HepG2 (cell line): ENCODE data around the gene SPAM1. TPM values are rescaled to one million over a fixed set of nuclear protein-coding genes. Genes with fewer than 3 reads are reported as not detected.
"Not testable (repeated sequence)": the region's sequence is repeated elsewhere in the genome, so short reads cannot be mapped to it uniquely, and the experiment has no call there.

Source experiments
- ATAC-seq: fragments of 200-7000 bp; cut with Tn5 transposase; 3 replicates; pipeline ENCODE4 v1.9.1; 2020; ENCODE audit warnings: mild to moderate bottlenecking, moderate library complexity
- BruUV-seq: library from RNA; stranded (reverse); fragments of 400-500 nt; replicated peaks from 2 replicates; lab custom pipeline; 2021; lab: Mats Ljungman, UMichigan
- CTCF ChIA-PET: fragments of 300-600 bp; formaldehyde crosslinking; extraction: SDS; loops from one replicate; lab custom pipeline; 2021; ENCODE audit warnings: low total read pairs, inconsistent platforms, low intra/inter-chr PET ratio; lab: Yijun Ruan, JAX
- POLR2A ChIA-PET: fragments of 350-600 bp; sonication (Branson Sonifier 250); formaldehyde crosslinking; loops from one replicate; lab custom pipeline; 2020; ENCODE audit warnings: antibody characterized with exemption, inconsistent platforms; lab: Yijun Ruan, JAX
- DNase-seq: peaks from one replicate; pipeline ENCODE4 v3.0.0-alpha.2; 2015; ENCODE audit warnings: low spot score
- FAIRE-seq: peaks from 3 replicates; lab custom pipeline; 2011; peaks lifted over from hg19 to GRCh38; lab: Jason Lieb, UNC
- H2AFZ ChIP-seq: one replicate; pipeline ENCODE4 v1.6.1; 2011; ENCODE audit warnings: low read length, inconsistent platforms
- H3K27ac ChIP-seq: fragments of 300-600 bp; 3 replicates; pipeline ENCODE4 v1.8.0; 2011; ENCODE audit warnings: mixed run types, mild to moderate bottlenecking, mixed read lengths, low read length, inconsistent platforms; ENCODE audit not compliant: insufficient read depth; ENCODE audit errors: extremely low read length
- H3K27me3 ChIP-seq, 2 experiments: fragments of 200-600 bp in 1 of 2; 2 replicates in 1 of 2; 3 replicates in 1 of 2; pipeline versions ENCODE4 v1.6.0 to v1.8.0; 2011; ENCODE audit warnings: low read length in 2 of 2, mild to moderate bottlenecking in 2 of 2, moderate library complexity in 2 of 2, inconsistent platforms in 1 of 2; ENCODE audit not compliant: insufficient read depth in 2 of 2, control insufficient read depth in 1 of 2
- H3K36me3 ChIP-seq, 2 experiments: fragments of 200-600 bp in 1 of 2; replicated peaks in 1 of 2; 2 replicates in 1 of 2; 3 replicates in 1 of 2; pipeline versions ENCODE4 v1.5.1 to v1.8.0; 2011; ENCODE audit warnings: low read length in 2 of 2, inconsistent platforms in 1 of 2; ENCODE audit not compliant: insufficient read depth in 2 of 2, control insufficient read depth in 1 of 2
- H3K4me1 ChIP-seq: 2 replicates; pipeline ENCODE4 v1.5.1; 2012; ENCODE audit warnings: low read length, inconsistent platforms; ENCODE audit not compliant: insufficient read depth
- H3K4me2 ChIP-seq: 2 replicates; pipeline ENCODE4 v1.6.0; 2011; ENCODE audit warnings: low read depth, low read length, inconsistent platforms
- H3K4me3 ChIP-seq, 3 experiments: fragments of 200-600 bp in 1 of 3; sonication (generic), shearing (Covaris generic) in 1 of 3; replicated peaks in 1 of 3; 2 replicates each; pipeline ENCODE4 v1.5.1; 2011 to 2016; ENCODE audit warnings: low read length in 3 of 3, inconsistent platforms in 2 of 3, low read depth in 2 of 3, mild to moderate bottlenecking in 2 of 3, control low read depth in 1 of 3, mixed read lengths in 1 of 3; ENCODE audit not compliant: insufficient read depth in 1 of 3
- H3K79me2 ChIP-seq: one replicate; pipeline ENCODE4 v1.6.1; 2011; ENCODE audit warnings: low read length, inconsistent platforms; ENCODE audit not compliant: insufficient read depth
- H3K9ac ChIP-seq: 2 replicates; pipeline ENCODE4 v1.6.0; 2011; ENCODE audit warnings: mild to moderate bottlenecking, low read depth, low read length, inconsistent platforms; ENCODE audit not compliant: insufficient read depth
- H3K9me3 ChIP-seq: 2 replicates; pipeline ENCODE4 v1.5.1; 2012; ENCODE audit warnings: mild to moderate bottlenecking, low read length
- H4K20me1 ChIP-seq: 2 replicates; pipeline ENCODE4 v1.6.0; 2011; ENCODE audit warnings: inconsistent platforms, mild to moderate bottlenecking, low read length, moderate library complexity; ENCODE audit not compliant: insufficient read depth
- FOXA1 ChIP-seq, 2 experiments: fragments of 450-650 bp in 1 of 2; sonication (generic) in 1 of 2; formaldehyde crosslinking in 1 of 2; IDR thresholded peaks; 2 replicates each; pipeline versions ENCODE4 v1.4.0 to v1.6.1; 2016 to 2020; ENCODE audit warnings: missing genetic modification reagents in 1 of 2
- HHEX ChIP-seq: IDR thresholded peaks from 2 replicates; pipeline ENCODE4 v1.6.1; 2016; ENCODE audit warnings: control low read depth
- RARG ChIP-seq: sonication (generic); formaldehyde crosslinking; IDR thresholded peaks from 2 replicates; pipeline ENCODE4 v1.4.0; 2020; ENCODE audit warnings: low read depth, mild to moderate bottlenecking, missing genetic modification reagents
- SIN3B ChIP-seq: fragments of 150-350 bp; IDR thresholded peaks from 2 replicates; pipeline ENCODE4 v1.6.1; 2014; ENCODE audit warnings: low read length
- ZC3H13 ChIP-seq: sonication (generic); formaldehyde crosslinking; IDR thresholded peaks from 2 replicates; pipeline ENCODE4 v1.8.1; 2023; ENCODE audit warnings: mild to moderate bottlenecking, missing genetic modification reagents, moderate library complexity
- ZNF281 ChIP-seq: sonication (generic); formaldehyde crosslinking; IDR thresholded peaks from 2 replicates; pipeline ENCODE4 v1.4.0; 2020; ENCODE audit warnings: missing genetic modification reagents, borderline replicate concordance
- ZNF576 ChIP-seq: sonication (generic); formaldehyde crosslinking; IDR thresholded peaks from 2 replicates; pipeline ENCODE4 v1.4.0; 2020; ENCODE audit warnings: mild to moderate bottlenecking, missing genetic modification reagents
- WGBS: methylation state at CpG from one replicate; pipeline ENCODE4 v1.1.6; 2017; ENCODE audit warnings: low lambda C conversion rate; 5-methylcytosine and 5-hydroxymethylcytosine counted together
- in situ Hi-C: cut with HindIII; loops from 2 replicates; pipeline ENCODE4 v1.10.0; 2017; ENCODE audit warnings: low pct_unique_long_range_greater_than_20kb; ENCODE audit not compliant: extremely low pct_ligation_motif_present
- intact Hi-C: fragments of 100-400 bp; cut with micrococcal nuclease; formaldehyde crosslinking; loops from one replicate; pipeline ENCODE4 v1.10.0; 2022; ENCODE audit not compliant: unreplicated experiment
- polyA plus RNA-seq, 8 experiments: library from polyadenylated mRNA; depleted of rRNA in 3 of 8; stranded (reverse) in 7 of 8; unstranded in 1 of 8; fragments of >200 nt; fragmentation: Illumina TruSeq in 4 of 8; extraction: Trizol in 4 of 8; gene quantifications; 2 replicates each; pipeline versions ENCODE4 v1.2.1 to v1.2.3, GENCODE V29; 2011 to 2016; ENCODE audit warnings: low read depth in 4 of 8, missing spikeins in 1 of 8, mixed read lengths in 1 of 8; ENCODE audit not compliant: insufficient read depth in 1 of 8
- total RNA-seq, 5 experiments: library from RNA; depleted of rRNA; stranded (reverse); fragments of >200 nt; fragmentation: Illumina TruSeq; extraction: Trizol; gene quantifications; 2 replicates each; pipeline ENCODE4 v1.2.3, GENCODE V29; 2016; ENCODE audit warnings: low read depth in 1 of 5
- TF ChIP-seq, protein P1 (sequence below): sonication (generic); formaldehyde crosslinking; IDR thresholded peaks from 2 replicates; pipeline ENCODE4 v1.8.1; 2023; ENCODE audit warnings: missing genetic modification reagents, mild to moderate bottlenecking, borderline replicate concordance

The SPAM1 gene
- total and polyA plus RNA-seq, 2 of the 13 experiments (the other 11 are each of a cell fraction or from before 2014, with no cell fraction given) = not detected

GRCh38 chr7:123894753-123895152, 30.3 kb upstream of the SPAM1 start:
- H4K20me1 ChIP-seq; H3K36me3 ChIP-seq; intact Hi-C loops; ATAC-seq; CTCF ChIA-PET; FAIRE-seq; H3K27ac ChIP-seq; H3K79me2 ChIP-seq; DNase-seq; H3K27me3 ChIP-seq; POLR2A ChIA-PET; in situ Hi-C loops; BruUV-seq; H3K4me1 ChIP-seq; H3K4me3 ChIP-seq; H2AFZ ChIP-seq; H3K9ac ChIP-seq; H3K4me2 ChIP-seq; TF ChIP-seq FOXA1 (IDR thresholded peaks at IDR 0.05): not testable (repeated sequence)
- 79% methylated on average over 7 of the region's 10 CpGs for WGBS
- peaks cover 10% of the 10 kb centered on the region for H3K9me3 ChIP-seq
- peak; percentile 68 for TF ChIP-seq FOXA1 (CRISPR knock-in tag; IDR thresholded peaks at IDR 0.05)
- peak; percentile 79; the same call in 1 of the 2 replicates for TF ChIP-seq ZNF281

GRCh38 chr7:123901101-123901500, 23.9 kb upstream of the SPAM1 start:
- in situ Hi-C loops = no loop called here
- CTCF ChIA-PET = no interaction called here
- BruUV-seq = no TSS peak

More at GRCh38 chr7:123901101-123901500, 23.9 kb upstream of the SPAM1 start:
- H3K4me2 ChIP-seq = no peak overlapping the region
- TF ChIP-seq SIN3B (no peak), HHEX (CRISPR knock-in tag) (no peak), ZC3H13 (CRISPR knock-in tag) (no peak), ZNF576 (CRISPR knock-in tag) (no peak), RARG (CRISPR knock-in tag) (no peak)
- TF ChIP-seq, protein P1, sequence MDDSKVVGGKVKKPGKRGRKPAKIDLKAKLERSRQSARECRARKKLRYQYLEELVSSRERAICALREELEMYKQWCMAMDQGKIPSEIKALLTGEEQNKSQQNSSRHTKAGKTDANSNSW (CRISPR knock-in tag) = no peak
- no peak overlapping the region for H3K9ac ChIP-seq
- H2AFZ ChIP-seq = no peak overlapping the region
- H3K36me3 ChIP-seq = no peaks in the 10 kb centered on the region
- DNase-seq (no peak), ATAC-seq (no peak), FAIRE-seq (no peak)
- H3K27ac ChIP-seq = no peak overlapping the region
- no peaks in the 10 kb centered on the region for H3K9me3 ChIP-seq
- H3K27me3 ChIP-seq = no peaks in the 10 kb centered on the region
- H4K20me1 ChIP-seq = no peaks in the 10 kb centered on the region
- H3K4me3 ChIP-seq = no peak overlapping the region
- POLR2A ChIA-PET = no interaction called here
- 6% methylated on average over 1 of the region's 1 CpG for WGBS
- intact Hi-C loops = no loop called here
- no peaks in the 10 kb centered on the region for H3K79me2 ChIP-seq
- no peaks in the 10 kb centered on the region for H3K4me1 ChIP-seq
